KMS-11 (cell line): Measurements from ENCODE around the gene RASA3.

Experiments used
- H2AFZ ChIP-seq: fragments of 200-600 bp; sonication (generic); 2 replicates; pipeline ENCODE4 v1.6.1; 2016; ENCODE audit warnings: antibody characterized with exemption, mixed run types, low read depth
- H3K27ac ChIP-seq: fragments of 200-600 bp; sonication (generic); 2 replicates; pipeline ENCODE4 v1.6.1; 2016; ENCODE audit warnings: mild to moderate bottlenecking, mixed run types
- H3K27me3 ChIP-seq: fragments of 200-600 bp; sonication (generic); 2 replicates; pipeline ENCODE4 v1.6.1; 2017; ENCODE audit warnings: mild to moderate bottlenecking, low read depth, mixed run types, moderate library complexity; ENCODE audit not compliant: insufficient read depth
- H3K36me3 ChIP-seq: fragments of 200-600 bp; sonication (generic); 2 replicates; pipeline ENCODE4 v1.6.1; 2017; ENCODE audit warnings: mild to moderate bottlenecking, mixed run types; ENCODE audit not compliant: insufficient read depth
- H3K4me1 ChIP-seq: fragments of 200-600 bp; sonication (generic); 2 replicates; pipeline ENCODE4 v1.6.1; 2016; ENCODE audit warnings: mild to moderate bottlenecking, low read depth, mixed run types; ENCODE audit not compliant: poor library complexity, severe bottlenecking
- H3K4me2 ChIP-seq: fragments of 200-600 bp; sonication (generic); 2 replicates; pipeline ENCODE4 v1.7.0; 2016; ENCODE audit warnings: mild to moderate bottlenecking, mixed run types
- H3K4me3 ChIP-seq: fragments of 200-600 bp; sonication (generic); IDR thresholded peaks from 2 replicates; pipeline ENCODE4 v1.6.1; 2017; ENCODE audit warnings: low read depth, low read length, mixed read lengths; ENCODE audit not compliant: insufficient read depth
- H3K79me2 ChIP-seq: fragments of 200-600 bp; sonication (generic); 2 replicates; pipeline ENCODE4 v1.6.1; 2016; ENCODE audit warnings: low read depth, mixed run types; ENCODE audit not compliant: insufficient read depth
- H3K9ac ChIP-seq: fragments of 200-600 bp; sonication (generic); 2 replicates; pipeline ENCODE4 v1.6.1; 2016; ENCODE audit warnings: mild to moderate bottlenecking, mixed run types
- H4K20me1 ChIP-seq: fragments of 200-600 bp; sonication (generic); 2 replicates; pipeline ENCODE4 v1.6.1; 2016; ENCODE audit warnings: mild to moderate bottlenecking, mixed run types; ENCODE audit not compliant: insufficient read depth
- TF ChIP-seq, protein P1 (sequence below): fragments of 200-600 bp; sonication (generic); conservative IDR thresholded peaks from 2 replicates; pipeline ENCODE4 v1.6.1; 2017; ENCODE audit warnings: low read depth, mild to moderate bottlenecking, antibody characterized with exemption, low read length, moderate library complexity, mixed read lengths

Gene RASA3

GRCh38 chr13:114067886-114068651 is 64.4 kb downstream of the RASA3 start:
- peak overlapping the region; percentile 25; the same call in 1 of the 2 replicates for H2AFZ ChIP-seq
- TF ChIP-seq, protein P1, sequence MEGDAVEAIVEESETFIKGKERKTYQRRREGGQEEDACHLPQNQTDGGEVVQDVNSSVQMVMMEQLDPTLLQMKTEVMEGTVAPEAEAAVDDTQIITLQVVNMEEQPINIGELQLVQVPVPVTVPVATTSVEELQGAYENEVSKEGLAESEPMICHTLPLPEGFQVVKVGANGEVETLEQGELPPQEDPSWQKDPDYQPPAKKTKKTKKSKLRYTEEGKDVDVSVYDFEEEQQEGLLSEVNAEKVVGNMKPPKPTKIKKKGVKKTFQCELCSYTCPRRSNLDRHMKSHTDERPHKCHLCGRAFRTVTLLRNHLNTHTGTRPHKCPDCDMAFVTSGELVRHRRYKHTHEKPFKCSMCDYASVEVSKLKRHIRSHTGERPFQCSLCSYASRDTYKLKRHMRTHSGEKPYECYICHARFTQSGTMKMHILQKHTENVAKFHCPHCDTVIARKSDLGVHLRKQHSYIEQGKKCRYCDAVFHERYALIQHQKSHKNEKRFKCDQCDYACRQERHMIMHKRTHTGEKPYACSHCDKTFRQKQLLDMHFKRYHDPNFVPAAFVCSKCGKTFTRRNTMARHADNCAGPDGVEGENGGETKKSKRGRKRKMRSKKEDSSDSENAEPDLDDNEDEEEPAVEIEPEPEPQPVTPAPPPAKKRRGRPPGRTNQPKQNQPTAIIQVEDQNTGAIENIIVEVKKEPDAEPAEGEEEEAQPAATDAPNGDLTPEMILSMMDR: no peak
- no peaks in the 10 kb centered on the region for H3K27me3 ChIP-seq
- peak overlapping the region; percentile 95 for H3K27ac ChIP-seq
- peaks cover 12% of the 10 kb centered on the region; the same call in 1 of the 2 replicates for H3K79me2 ChIP-seq
- H3K4me3 ChIP-seq: no peak overlapping the region
- peak overlapping the region; percentile 99 for H3K4me2 ChIP-seq
- H3K4me1 ChIP-seq: peaks cover 55% of the 10 kb centered on the region
- no peaks in the 10 kb centered on the region for H4K20me1 ChIP-seq
- no peaks in the 10 kb centered on the region for H3K36me3 ChIP-seq
- peak overlapping the region; percentile 89 for H3K9ac ChIP-seq

DNA sequence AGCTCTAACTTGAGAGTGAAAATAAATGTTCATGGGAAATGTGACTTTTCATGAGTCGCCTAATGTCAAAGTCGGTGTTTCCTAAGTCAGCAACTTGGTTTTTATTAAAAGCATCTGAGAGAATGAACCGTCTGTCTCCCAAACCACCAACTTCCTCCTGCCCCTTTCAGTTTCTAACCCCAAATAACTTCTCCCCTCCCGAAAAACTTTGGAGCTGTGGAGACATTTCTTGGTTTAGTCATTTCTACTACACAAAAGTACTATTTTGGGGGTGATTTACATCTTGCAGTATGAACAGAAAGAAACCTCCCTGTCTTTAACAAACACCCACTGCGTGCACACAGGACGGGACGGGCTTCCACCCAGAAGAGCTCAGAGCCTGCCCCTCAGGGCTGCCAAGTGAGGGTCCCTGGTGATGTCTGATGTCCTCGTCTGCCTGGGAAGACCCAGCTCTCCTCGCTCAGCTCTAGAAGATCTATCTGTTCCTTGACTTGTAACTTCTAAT is 65.0 kb downstream of the RASA3 start:
- Histone ChIP-seq H3K36me3 (no peaks in the 10 kb centered on the region), H3K9ac (peak overlapping the region; percentile 89), H3K4me1 (peaks cover 61% of the 10 kb centered on the region), H3K27ac (peak overlapping the region; percentile 95), H2AFZ (0 out of 2 replicates have a peak overlapping the region, but pooled peaks have one; percentile 25), H3K4me3 (no peak overlapping the region), H4K20me1 (no peaks in the 10 kb centered on the region), H3K4me2 (peak overlapping the region; percentile 99), H3K79me2 (peaks cover 17% of the 10 kb centered on the region), H3K27me3 (no peaks in the 10 kb centered on the region)
- TF ChIP-seq, protein P1: no peak

DNA sequence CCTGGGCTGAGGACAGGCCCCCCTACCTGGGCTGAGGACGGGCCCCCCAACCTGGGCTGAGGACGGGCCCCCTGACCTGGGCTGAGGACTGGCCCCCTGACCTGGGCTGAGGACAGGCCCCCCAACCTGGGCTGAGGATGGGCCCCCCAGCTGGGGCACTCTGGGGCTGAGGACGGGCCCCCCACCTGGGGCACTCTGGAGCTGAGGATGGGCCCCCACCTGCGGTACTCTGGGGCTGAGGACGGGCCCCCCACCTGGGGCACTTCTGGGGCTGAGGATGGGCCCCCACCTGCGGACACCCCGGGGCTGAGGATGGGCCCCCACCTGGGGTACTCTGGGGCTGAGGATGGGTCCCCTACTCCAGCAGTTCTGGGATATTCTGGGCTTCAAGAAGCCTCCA is 65.5 kb downstream of the RASA3 start:
- peaks cover 61% of the 10 kb centered on the region for H3K4me1 ChIP-seq
- H4K20me1 ChIP-seq: no peaks in the 10 kb centered on the region
- TF ChIP-seq, protein P1: no peak
- H3K27me3 ChIP-seq: no peaks in the 10 kb centered on the region
- H3K4me2 ChIP-seq: peak overlapping the region; percentile 99
- H3K9ac ChIP-seq: peak overlapping the region; percentile 89
- H3K36me3 ChIP-seq: no peaks in the 10 kb centered on the region
- no peak overlapping the region for H3K4me3 ChIP-seq
- peaks cover 22% of the 10 kb centered on the region for H3K79me2 ChIP-seq
- peak overlapping the region; percentile 95 for H3K27ac ChIP-seq
- no peak overlapping the region for H2AFZ ChIP-seq

- Histone ChIP-seq H2AFZ (peak overlapping the region; percentile 30; the same call in 1 of the 2 replicates), H4K20me1 (no peaks in the 10 kb centered on the region)
These were observed 66.3 kb downstream of the RASA3 start for GRCh38 chr13:114065926-114066774.

More at GRCh38 chr13:114065926-114066774, 66.3 kb downstream of the RASA3 start:
- Histone ChIP-seq H3K9ac (peak overlapping the region; percentile 89), H3K36me3 (no peaks in the 10 kb centered on the region), H3K4me3 (no peak overlapping the region), H3K4me1 (peaks cover 61% of the 10 kb centered on the region), H3K27me3 (no peaks in the 10 kb centered on the region), H3K79me2 (peaks cover 26% of the 10 kb centered on the region), H3K27ac (peak overlapping the region; percentile 95), H3K4me2 (peak overlapping the region; percentile 99)
- TF ChIP-seq, protein P1: no peak
